C4-2B (cell line): Measurements from ENCODE around the gene TMEM51.

ENCODE experiments used
- CTCF ChIP-seq: fragments of 450-650 bp; conservative IDR thresholded peaks from 2 replicates; pipeline ENCODE4 v1.5.1; 2017; ENCODE audit warnings: mild to moderate bottlenecking
- ZFX ChIP-seq: fragments of 450-650 bp; IDR thresholded peaks from 2 replicates; pipeline ENCODE4 v1.6.1; 2017

GRCh38 chr1:15115542-15116330 is 37.8 kb upstream of the TMEM51 start:
- no peak for TF ChIP-seq CTCF
- no peak for TF ChIP-seq ZFX
